GM12891 (cell line): Measurements from ENCODE around the gene ALOX15.

Experiments used
- PAX5 ChIP-seq: IDR thresholded peaks from 2 replicates; pipeline ENCODE4 v1.6.1; 2011; ENCODE audit warnings: low read length, moderate library complexity, mild to moderate bottlenecking; ENCODE audit not compliant: insufficient read depth, severe bottlenecking
- POLR2A ChIP-seq: IDR thresholded peaks from 2 replicates; pipeline ENCODE4 v1.6.1; 2011; ENCODE audit warnings: low read depth, low read length, control low read depth
- POLR2AphosphoS5 ChIP-seq: IDR thresholded peaks from 2 replicates; pipeline ENCODE4 v1.6.1; 2011; ENCODE audit warnings: low read depth, low read length, control low read depth
- SPI1 ChIP-seq: IDR thresholded peaks from 2 replicates; pipeline ENCODE4 v1.6.1; 2011; ENCODE audit warnings: low read depth, low read length, control low read depth
- TAF1 ChIP-seq: IDR thresholded peaks from 2 replicates; pipeline ENCODE4 v1.6.1; 2011; ENCODE audit warnings: low read depth, low read length, control low read depth

DNA sequence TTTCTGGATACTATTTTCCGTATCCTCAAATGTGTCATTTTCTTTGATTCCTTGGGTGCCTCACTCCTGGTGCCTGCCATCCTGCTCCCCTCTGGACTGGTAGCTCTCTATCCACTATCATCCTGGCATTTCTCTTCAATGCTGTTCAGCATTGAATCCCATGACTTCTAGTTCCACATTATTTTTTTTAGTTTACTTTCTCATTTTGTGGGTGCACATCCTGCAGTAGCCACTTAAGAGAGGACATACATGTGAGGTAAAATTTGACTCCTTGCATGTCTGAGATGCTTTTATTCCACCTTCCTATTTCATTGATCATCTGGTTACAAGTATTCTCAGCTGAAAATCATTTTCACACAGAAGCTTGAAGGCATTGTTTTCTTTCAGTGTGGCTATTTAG, 19.1 kb downstream of the ALOX15 start:
- TF ChIP-seq POLR2A: no peak
- no peak for TF ChIP-seq TAF1
- no peak for TF ChIP-seq POLR2AphosphoS5
- no peak for TF ChIP-seq SPI1
- TF ChIP-seq PAX5: no peak
